Keratinocyte (primary cell): ENCODE measurements around the gene BNC2.

ENCODE experiments used
- EZH2 ChIP-seq: IDR thresholded peaks from one replicate; pipeline ENCODE4 v1.6.1; 2012; ENCODE audit warnings: inconsistent platforms, mild to moderate bottlenecking, low read length, moderate library complexity
- TF ChIP-seq, protein P1 (sequence below), 3 experiments: IDR thresholded peaks in 1 of 3; conservative IDR thresholded peaks in 1 of 3; optimal IDR thresholded peaks in 1 of 3; 2 replicates in 2 of 3; 3 replicates in 1 of 3; pipeline versions ENCODE3 to v1.5.1; 2011; ENCODE audit warnings: low read length in 3 of 3, mild to moderate bottlenecking in 3 of 3, moderate library complexity in 2 of 3, control low read depth in 1 of 3, inconsistent platforms in 1 of 3; ENCODE audit not compliant: insufficient read depth in 2 of 3; ENCODE audit errors: extremely low read depth in 1 of 3

DNA sequence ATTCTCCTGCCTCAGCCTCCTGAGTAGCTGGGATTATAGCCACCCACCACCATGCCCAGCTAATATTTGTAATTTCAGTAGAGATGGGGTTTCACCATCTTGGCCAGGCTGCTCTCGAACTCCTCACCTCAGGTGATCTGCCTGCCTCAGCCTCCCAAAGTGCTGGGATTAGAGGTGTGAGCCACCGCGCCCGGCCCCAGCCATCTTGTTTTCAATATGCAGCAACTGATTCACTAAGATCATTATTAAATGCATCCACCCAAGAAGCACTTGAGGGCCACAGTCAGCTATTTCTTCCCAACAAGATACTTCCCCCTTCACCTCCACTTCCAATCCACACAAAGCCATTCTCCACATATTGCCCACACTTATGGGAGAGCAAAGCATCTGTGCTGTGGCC, 115.8 kb downstream of the BNC2 start:
- TF ChIP-seq, protein P1, sequence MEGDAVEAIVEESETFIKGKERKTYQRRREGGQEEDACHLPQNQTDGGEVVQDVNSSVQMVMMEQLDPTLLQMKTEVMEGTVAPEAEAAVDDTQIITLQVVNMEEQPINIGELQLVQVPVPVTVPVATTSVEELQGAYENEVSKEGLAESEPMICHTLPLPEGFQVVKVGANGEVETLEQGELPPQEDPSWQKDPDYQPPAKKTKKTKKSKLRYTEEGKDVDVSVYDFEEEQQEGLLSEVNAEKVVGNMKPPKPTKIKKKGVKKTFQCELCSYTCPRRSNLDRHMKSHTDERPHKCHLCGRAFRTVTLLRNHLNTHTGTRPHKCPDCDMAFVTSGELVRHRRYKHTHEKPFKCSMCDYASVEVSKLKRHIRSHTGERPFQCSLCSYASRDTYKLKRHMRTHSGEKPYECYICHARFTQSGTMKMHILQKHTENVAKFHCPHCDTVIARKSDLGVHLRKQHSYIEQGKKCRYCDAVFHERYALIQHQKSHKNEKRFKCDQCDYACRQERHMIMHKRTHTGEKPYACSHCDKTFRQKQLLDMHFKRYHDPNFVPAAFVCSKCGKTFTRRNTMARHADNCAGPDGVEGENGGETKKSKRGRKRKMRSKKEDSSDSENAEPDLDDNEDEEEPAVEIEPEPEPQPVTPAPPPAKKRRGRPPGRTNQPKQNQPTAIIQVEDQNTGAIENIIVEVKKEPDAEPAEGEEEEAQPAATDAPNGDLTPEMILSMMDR (optimal IDR thresholded peaks at IDR 0.05 in 1 of 3, IDR thresholded peaks at IDR 0.05 in 1 of 3, conservative IDR thresholded peaks at IDR 0.05 in 1 of 3; ENCODE audit: extremely low read depth in 1 of 3, insufficient read depth in 2 of 3, low read length in 3 of 3): no peak
- no peak for TF ChIP-seq EZH2
